Parathyroid adenoma (tissue), 2 donors: ENCODE data around the gene CCSER1.

Experiments used
- H2AFZ ChIP-seq: fragments of 300-600 bp; sonication (generic); one replicate; pipeline ENCODE4 v1.7.0; 2017; ENCODE audit warnings: antibody characterized with exemption, mild to moderate bottlenecking
- H3K27ac ChIP-seq: fragments of 300-600 bp; sonication (generic); one replicate; pipeline ENCODE4 v1.7.0; 2017
- H3K27me3 ChIP-seq: fragments of 300-600 bp; sonication (generic); one replicate; pipeline ENCODE4 v1.7.0; 2017; ENCODE audit warnings: low read length; ENCODE audit not compliant: control insufficient read depth, insufficient read depth
- H3K36me3 ChIP-seq: fragments of 300-600 bp; sonication (generic); one replicate; pipeline ENCODE4 v1.7.0; 2017; ENCODE audit warnings: low read length; ENCODE audit not compliant: control insufficient read depth, insufficient read depth
- H3K4me1 ChIP-seq: fragments of 300-600 bp; sonication (generic); one replicate; pipeline ENCODE4 v1.7.0; 2017; ENCODE audit warnings: control low read depth
- H3K4me2 ChIP-seq: fragments of 300-600 bp; sonication (generic); one replicate; pipeline ENCODE4 v1.7.0; 2017; ENCODE audit warnings: low read length
- H3K4me3 ChIP-seq: fragments of 300-600 bp; sonication (generic); one replicate; pipeline ENCODE4 v1.7.0; 2017; ENCODE audit warnings: low read depth, low read length
- H3K79me2 ChIP-seq: fragments of 300-600 bp; sonication (generic); one replicate; pipeline ENCODE4 v1.7.0; 2017; ENCODE audit warnings: control low read depth
- H3K9ac ChIP-seq: fragments of 300-600 bp; sonication (generic); one replicate; pipeline ENCODE4 v1.7.0; 2017; ENCODE audit warnings: mild to moderate bottlenecking
- H3K9me3 ChIP-seq: fragments of 300-600 bp; sonication (generic); one replicate; pipeline ENCODE4 v1.7.0; 2017; ENCODE audit warnings: low read length; ENCODE audit not compliant: control insufficient read depth
- TF ChIP-seq, protein P1 (sequence below): fragments of 300-600 bp; sonication (generic); IDR thresholded peaks from one replicate; pipeline ENCODE4 v1.7.0; 2017; ENCODE audit warnings: antibody characterized with exemption, mild to moderate bottlenecking
- donor health status: primary hyperparathyroidism.

CCSER1 gene

DNA sequence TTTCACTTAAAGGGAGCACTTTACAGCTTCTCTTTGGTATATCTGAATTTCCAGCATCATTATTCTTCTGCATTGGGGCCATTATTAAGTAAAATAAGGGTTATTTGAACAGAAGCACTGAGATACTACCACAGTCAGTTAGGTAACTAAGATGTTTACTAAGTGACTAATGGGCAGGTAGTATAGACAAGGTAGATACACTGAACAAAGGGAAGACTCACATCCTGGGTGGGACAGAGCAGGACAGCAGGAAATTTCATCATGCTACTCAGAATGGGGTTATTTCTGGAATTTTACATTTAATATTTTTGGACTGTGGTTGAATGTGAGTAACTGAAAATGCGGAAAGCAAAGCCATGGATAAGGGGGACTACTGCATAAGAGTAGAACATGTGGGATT is 316.0 kb downstream of the CCSER1 start:
- TF ChIP-seq, protein P1, sequence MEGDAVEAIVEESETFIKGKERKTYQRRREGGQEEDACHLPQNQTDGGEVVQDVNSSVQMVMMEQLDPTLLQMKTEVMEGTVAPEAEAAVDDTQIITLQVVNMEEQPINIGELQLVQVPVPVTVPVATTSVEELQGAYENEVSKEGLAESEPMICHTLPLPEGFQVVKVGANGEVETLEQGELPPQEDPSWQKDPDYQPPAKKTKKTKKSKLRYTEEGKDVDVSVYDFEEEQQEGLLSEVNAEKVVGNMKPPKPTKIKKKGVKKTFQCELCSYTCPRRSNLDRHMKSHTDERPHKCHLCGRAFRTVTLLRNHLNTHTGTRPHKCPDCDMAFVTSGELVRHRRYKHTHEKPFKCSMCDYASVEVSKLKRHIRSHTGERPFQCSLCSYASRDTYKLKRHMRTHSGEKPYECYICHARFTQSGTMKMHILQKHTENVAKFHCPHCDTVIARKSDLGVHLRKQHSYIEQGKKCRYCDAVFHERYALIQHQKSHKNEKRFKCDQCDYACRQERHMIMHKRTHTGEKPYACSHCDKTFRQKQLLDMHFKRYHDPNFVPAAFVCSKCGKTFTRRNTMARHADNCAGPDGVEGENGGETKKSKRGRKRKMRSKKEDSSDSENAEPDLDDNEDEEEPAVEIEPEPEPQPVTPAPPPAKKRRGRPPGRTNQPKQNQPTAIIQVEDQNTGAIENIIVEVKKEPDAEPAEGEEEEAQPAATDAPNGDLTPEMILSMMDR, result no peak
- no peak overlapping the region for H3K4me3 ChIP-seq
- H3K9me3 ChIP-seq, result no peaks in the 10 kb centered on the region
- no peaks in the 10 kb centered on the region for H3K36me3 ChIP-seq
- no peaks in the 10 kb centered on the region for H3K27me3 ChIP-seq
- H3K27ac ChIP-seq, result no peak overlapping the region
- no peaks in the 10 kb centered on the region for H3K79me2 ChIP-seq
- H2AFZ ChIP-seq, result no peak overlapping the region
- peaks cover 4% of the 10 kb centered on the region for H3K4me1 ChIP-seq
- no peak overlapping the region for H3K4me2 ChIP-seq
- no peak overlapping the region for H3K9ac ChIP-seq

DNA sequence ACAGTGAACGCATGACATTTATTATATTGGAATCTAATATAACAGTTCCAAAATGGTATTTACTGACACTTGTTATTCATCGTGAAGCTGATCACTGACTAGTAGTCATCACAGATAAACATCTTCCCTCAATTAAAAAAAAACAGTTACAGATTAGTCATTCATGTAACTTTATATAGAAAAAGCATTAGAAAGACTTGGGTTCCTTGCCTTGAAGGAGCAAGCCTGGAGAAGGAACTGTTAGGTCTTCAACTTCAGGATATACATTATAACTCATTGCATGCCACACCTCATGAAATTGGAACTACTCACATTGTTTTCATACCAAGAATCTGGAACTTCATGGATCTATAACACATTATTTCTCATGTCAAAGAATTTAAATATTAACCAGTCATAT is 317.7 kb downstream of the CCSER1 start:
- H3K27me3 ChIP-seq, result no peaks in the 10 kb centered on the region
- H3K4me3 ChIP-seq, result no peak overlapping the region
- H3K4me1 ChIP-seq, result peaks cover 4% of the 10 kb centered on the region
- no peaks in the 10 kb centered on the region for H3K79me2 ChIP-seq
- TF ChIP-seq, protein P1, result no peak
- no peaks in the 10 kb centered on the region for H3K9me3 ChIP-seq
- no peak overlapping the region for H2AFZ ChIP-seq
- H3K36me3 ChIP-seq, result no peaks in the 10 kb centered on the region
- H3K9ac ChIP-seq, result no peak overlapping the region
- no peak overlapping the region for H3K4me2 ChIP-seq
- no peak overlapping the region for H3K27ac ChIP-seq

DNA sequence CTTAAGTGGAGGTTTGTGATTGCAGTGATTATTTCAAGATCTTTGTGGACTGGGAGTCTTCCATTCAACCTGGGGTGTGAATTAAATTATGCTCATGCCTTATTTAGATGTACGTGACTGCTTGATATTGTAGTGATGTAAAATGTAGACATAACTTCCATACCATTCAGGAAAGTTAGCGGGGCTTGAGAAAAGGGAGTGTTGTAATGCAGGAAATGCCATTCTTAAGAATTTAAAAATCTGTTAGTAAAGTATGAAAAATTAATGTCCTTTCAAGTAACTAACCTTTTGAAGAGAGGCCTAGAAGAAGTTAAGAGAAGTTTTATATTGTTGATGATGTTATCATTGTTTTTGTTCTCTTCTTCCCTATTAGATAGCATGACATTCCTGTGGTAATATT is 318.2 kb downstream of the CCSER1 start:
- no peak overlapping the region for H2AFZ ChIP-seq
- no peaks in the 10 kb centered on the region for H3K27me3 ChIP-seq
- H3K4me2 ChIP-seq, result no peak overlapping the region
- TF ChIP-seq, protein P1, result no peak
- no peak overlapping the region for H3K4me3 ChIP-seq
- H3K9ac ChIP-seq, result no peak overlapping the region
- H3K9me3 ChIP-seq, result no peaks in the 10 kb centered on the region
- no peaks in the 10 kb centered on the region for H3K36me3 ChIP-seq
- no peaks in the 10 kb centered on the region for H3K79me2 ChIP-seq
- peaks cover 4% of the 10 kb centered on the region for H3K4me1 ChIP-seq
- no peak overlapping the region for H3K27ac ChIP-seq

DNA sequence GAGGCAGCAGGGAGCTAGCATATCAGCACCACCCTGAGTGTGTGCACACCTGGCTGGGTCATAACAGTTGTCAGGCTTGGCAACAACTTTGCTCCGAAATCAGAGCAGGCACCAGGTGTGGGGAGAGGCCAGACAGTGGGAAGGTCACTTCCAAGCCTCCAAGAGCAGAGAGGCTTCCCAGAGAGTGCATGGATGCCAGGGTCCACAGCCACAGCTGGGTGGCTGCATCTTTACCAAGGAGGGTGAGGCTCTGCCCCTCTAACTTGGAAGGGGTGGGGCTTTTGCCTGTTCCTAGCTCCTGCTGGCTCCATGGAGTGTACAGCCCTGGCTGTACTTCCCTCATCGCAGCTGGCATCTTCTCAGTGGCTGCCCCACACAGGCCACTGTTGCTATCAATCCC is 322.4 kb downstream of the CCSER1 start:
- no peaks in the 10 kb centered on the region for H3K36me3 ChIP-seq
- no peak overlapping the region for H3K4me3 ChIP-seq
- TF ChIP-seq, protein P1, result no peak
- H2AFZ ChIP-seq, result no peak overlapping the region
- no peak overlapping the region for H3K9ac ChIP-seq
- no peaks in the 10 kb centered on the region for H3K79me2 ChIP-seq
- no peak overlapping the region for H3K27ac ChIP-seq
- H3K4me1 ChIP-seq, result peaks cover 4% of the 10 kb centered on the region
- H3K4me2 ChIP-seq, result no peak overlapping the region
- no peaks in the 10 kb centered on the region for H3K27me3 ChIP-seq
- H3K9me3 ChIP-seq, result no peaks in the 10 kb centered on the region

DNA sequence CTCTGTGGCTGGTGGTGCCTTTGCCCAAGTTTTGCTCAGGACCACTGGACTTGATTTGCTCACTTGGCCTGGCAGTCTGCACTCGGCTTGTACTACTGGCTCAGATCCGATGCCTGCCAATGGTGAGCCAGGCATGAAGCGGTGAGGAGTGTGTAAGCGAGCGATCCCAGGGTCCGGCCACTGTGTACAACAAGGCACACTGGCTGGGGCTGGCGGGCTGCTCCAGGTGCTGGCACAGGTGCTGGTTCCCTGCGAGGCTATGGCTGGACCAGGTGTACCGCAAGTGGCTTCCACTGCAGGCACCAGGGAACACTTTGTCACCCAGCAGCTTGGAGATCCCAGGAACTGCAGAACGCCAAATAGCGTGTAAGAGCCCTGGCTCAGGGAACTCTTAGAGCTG is 329.7 kb downstream of the CCSER1 start:
- Histone ChIP-seq H2AFZ (no peak overlapping the region), H3K27me3 (no peaks in the 10 kb centered on the region), H3K9ac (no peak overlapping the region), H3K27ac (no peak overlapping the region), H3K79me2 (no peaks in the 10 kb centered on the region), H3K4me2 (no peak overlapping the region), H3K4me3 (no peak overlapping the region), H3K36me3 (no peaks in the 10 kb centered on the region), H3K9me3 (no peaks in the 10 kb centered on the region), H3K4me1 (no peaks in the 10 kb centered on the region)
- TF ChIP-seq, protein P1, result no peak
